ENCODE measurements around the gene PRSS50.

The PRSS50 gene

GRCh38 chr3:46667657-46668056 is 50.0 kb downstream of the PRSS50 start:
- no peak for DNase-seq

- no peak for DNase-seq
Measured at GRCh38 chr3:46667061-46667621, 50.5 kb downstream of the PRSS50 start.

GRCh38 chr3:46666453-46666845 is 51.2 kb downstream of the PRSS50 start:
- DNase-seq, result no peak

GRCh38 chr3:46665763-46666452 is 51.8 kb downstream of the PRSS50 start:
- DNase-seq, result no peak

GRCh38 chr3:46664971-46665762 is 52.5 kb downstream of the PRSS50 start:
- DNase-seq, result no peak

GRCh38 chr3:46664188-46664970 is 53.3 kb downstream of the PRSS50 start:
- no peak for DNase-seq

- no peak for DNase-seq
Measured at GRCh38 chr3:46663591-46664135, 54.0 kb downstream of the PRSS50 start.

- DNase-seq, result no peak
Measured at GRCh38 chr3:46662771-46663551, 54.7 kb downstream of the PRSS50 start.

Measured in GOT3 (cell line).